PC-9 (cell line): ENCODE measurements around the gene DDX10. TPM values are rescaled to one million over a fixed set of nuclear protein-coding genes. Genes with fewer than 3 reads are reported as not detected.

Source experiments
- BruUV-seq: library from RNA; stranded (reverse); fragments of 400-500 nt; replicated peaks from 2 replicates; lab custom pipeline; 2021; lab: Mats Ljungman, UMichigan
- CTCF ChIA-PET: fragments of 300-600 bp; sonication (Branson Sonifier 250); formaldehyde crosslinking; loops from one replicate; lab custom pipeline; 2022; ENCODE audit warnings: antibody characterized with exemption; lab: Charles Lee
- POLR2A ChIA-PET: fragments of 300-600 bp; sonication (Branson Sonifier 250); formaldehyde crosslinking; loops from one replicate; lab custom pipeline; 2022; ENCODE audit warnings: antibody characterized with exemption; ENCODE audit not compliant: unreplicated experiment; lab: Charles Lee
- DNase-seq, 2 experiments: peaks; one replicate each; pipeline versions ENCODE4 v3.0.0 to v3.0.0-alpha.2; 2015 to 2022; ENCODE audit warnings: mixed read lengths in 1 of 2
- H2AFZ ChIP-seq: fragments of 200-600 bp; sonication (generic); 2 replicates; pipeline ENCODE4 v1.8.1; 2017; ENCODE audit warnings: antibody characterized with exemption
- H3F3A ChIP-seq: fragments of 200-600 bp; sonication (generic); 2 replicates; pipeline ENCODE4 v1.8.1; 2017; ENCODE audit warnings: antibody characterized with exemption, mild to moderate bottlenecking, low read depth; ENCODE audit not compliant: insufficient read depth
- H3K27ac ChIP-seq: fragments of 200-600 bp; sonication (generic); 2 replicates; pipeline ENCODE4 v1.6.1; 2016; ENCODE audit warnings: mixed run types
- H3K27me3 ChIP-seq: fragments of 200-600 bp; sonication (generic); 2 replicates; pipeline ENCODE4 v1.6.1; 2016; ENCODE audit warnings: low read depth, mixed run types; ENCODE audit not compliant: insufficient read depth
- H3K36me3 ChIP-seq: fragments of 200-600 bp; sonication (generic); 2 replicates; pipeline ENCODE4 v1.6.1; 2016; ENCODE audit warnings: low read depth, mixed run types
- H3K4me1 ChIP-seq: fragments of 200-600 bp; sonication (generic); replicated peaks from 2 replicates; pipeline ENCODE4 v1.6.1; 2016; ENCODE audit warnings: mixed run types; ENCODE audit not compliant: insufficient read depth
- H3K4me2 ChIP-seq: fragments of 200-600 bp; sonication (generic); 2 replicates; pipeline ENCODE4 v1.6.1; 2017; ENCODE audit warnings: mixed run types
- H3K4me3 ChIP-seq: fragments of 200-600 bp; sonication (generic); 2 replicates; pipeline ENCODE4 v1.6.1; 2016; ENCODE audit warnings: mixed run types
- H3K79me2 ChIP-seq: fragments of 200-600 bp; sonication (generic); 2 replicates; pipeline ENCODE4 v1.6.1; 2017; ENCODE audit warnings: low read depth, mixed run types
- H3K9me2 ChIP-seq: fragments of 200-600 bp; sonication (generic); 2 replicates; pipeline ENCODE4 v1.8.1; 2017; ENCODE audit warnings: mild to moderate bottlenecking; ENCODE audit not compliant: insufficient read depth
- H3K9me3 ChIP-seq: fragments of 200-600 bp; sonication (generic); 2 replicates; pipeline ENCODE4 v1.8.1; 2016; ENCODE audit warnings: low read depth; ENCODE audit not compliant: insufficient read depth
- H4K20me1 ChIP-seq: fragments of 200-600 bp; sonication (generic); 2 replicates; pipeline ENCODE4 v1.8.1; 2017; ENCODE audit not compliant: insufficient read depth
- EZH2 ChIP-seq: fragments of 200-600 bp; sonication (generic); IDR thresholded peaks from 2 replicates; pipeline ENCODE4 v1.8.0; 2017; ENCODE audit warnings: antibody characterized with exemption, low read depth
- intact Hi-C: fragments of 100-400 bp; cut with micrococcal nuclease; formaldehyde crosslinking; loops from one replicate; pipeline ENCODE4 v1.10.0; 2022; ENCODE audit not compliant: unreplicated experiment
- total RNA-seq: library from RNA; stranded (reverse); gene quantifications from 2 replicates; pipeline ENCODE4 v1.2.3, GENCODE V29; 2021
- TF ChIP-seq, protein P1 (sequence below): fragments of 200-600 bp; sonication (generic); conservative IDR thresholded peaks from 2 replicates; pipeline ENCODE4 v1.6.1; 2017; ENCODE audit warnings: mixed run types, antibody characterized with exemption, mild to moderate bottlenecking, moderate library complexity

DDX10 gene
- total RNA-seq, 1 experiment from 2014 or later, result 26.4 TPM

DNA sequence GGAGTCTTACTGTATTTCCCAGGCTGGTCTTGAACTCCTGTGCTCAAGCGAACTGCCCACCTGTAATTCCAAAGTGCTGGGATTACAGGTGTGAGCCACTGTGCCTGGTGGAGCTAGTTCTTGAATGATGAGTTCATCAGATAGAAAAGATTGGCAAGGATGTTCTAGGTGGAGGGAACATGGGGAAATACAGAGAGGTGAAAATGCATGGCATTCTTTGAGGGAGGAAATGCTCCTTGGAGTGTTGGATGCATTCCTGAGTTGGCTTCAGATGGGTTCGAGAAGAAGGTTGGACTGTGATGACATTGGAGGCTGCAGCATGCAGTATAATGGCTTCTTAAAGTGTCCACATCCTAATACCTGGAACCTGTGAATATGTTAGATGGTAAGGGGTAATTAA is 4.4 kb downstream of the DDX10 start:
- intact Hi-C loops, result no loop called here
- H3K79me2 ChIP-seq, result peaks cover 81% of the 10 kb centered on the region
- H3K9me3 ChIP-seq, result no peaks in the 10 kb centered on the region
- no peak for DNase-seq
- BruUV-seq, result no TSS peak
- peaks cover 19% of the 10 kb centered on the region for H4K20me1 ChIP-seq
- no peak overlapping the region for H3K4me2 ChIP-seq
- H3K27me3 ChIP-seq, result no peaks in the 10 kb centered on the region
- H3F3A ChIP-seq, result no peaks in the 10 kb centered on the region
- peaks cover 9% of the 10 kb centered on the region; the same call in 1 of the 2 replicates for H3K36me3 ChIP-seq
- peaks cover 17% of the 10 kb centered on the region for H3K4me1 ChIP-seq
- H3K27ac ChIP-seq, result no peak overlapping the region
- H3K9me2 ChIP-seq, result no peaks in the 10 kb centered on the region; the same call in 1 of the 2 replicates
- ChIA-PET CTCF (no interaction called here), POLR2A (no interaction called here)
- TF ChIP-seq, protein P1, sequence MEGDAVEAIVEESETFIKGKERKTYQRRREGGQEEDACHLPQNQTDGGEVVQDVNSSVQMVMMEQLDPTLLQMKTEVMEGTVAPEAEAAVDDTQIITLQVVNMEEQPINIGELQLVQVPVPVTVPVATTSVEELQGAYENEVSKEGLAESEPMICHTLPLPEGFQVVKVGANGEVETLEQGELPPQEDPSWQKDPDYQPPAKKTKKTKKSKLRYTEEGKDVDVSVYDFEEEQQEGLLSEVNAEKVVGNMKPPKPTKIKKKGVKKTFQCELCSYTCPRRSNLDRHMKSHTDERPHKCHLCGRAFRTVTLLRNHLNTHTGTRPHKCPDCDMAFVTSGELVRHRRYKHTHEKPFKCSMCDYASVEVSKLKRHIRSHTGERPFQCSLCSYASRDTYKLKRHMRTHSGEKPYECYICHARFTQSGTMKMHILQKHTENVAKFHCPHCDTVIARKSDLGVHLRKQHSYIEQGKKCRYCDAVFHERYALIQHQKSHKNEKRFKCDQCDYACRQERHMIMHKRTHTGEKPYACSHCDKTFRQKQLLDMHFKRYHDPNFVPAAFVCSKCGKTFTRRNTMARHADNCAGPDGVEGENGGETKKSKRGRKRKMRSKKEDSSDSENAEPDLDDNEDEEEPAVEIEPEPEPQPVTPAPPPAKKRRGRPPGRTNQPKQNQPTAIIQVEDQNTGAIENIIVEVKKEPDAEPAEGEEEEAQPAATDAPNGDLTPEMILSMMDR, result no peak
- no peak for TF ChIP-seq EZH2
- no peak overlapping the region for H3K4me3 ChIP-seq
- no peak overlapping the region for H2AFZ ChIP-seq

DNA sequence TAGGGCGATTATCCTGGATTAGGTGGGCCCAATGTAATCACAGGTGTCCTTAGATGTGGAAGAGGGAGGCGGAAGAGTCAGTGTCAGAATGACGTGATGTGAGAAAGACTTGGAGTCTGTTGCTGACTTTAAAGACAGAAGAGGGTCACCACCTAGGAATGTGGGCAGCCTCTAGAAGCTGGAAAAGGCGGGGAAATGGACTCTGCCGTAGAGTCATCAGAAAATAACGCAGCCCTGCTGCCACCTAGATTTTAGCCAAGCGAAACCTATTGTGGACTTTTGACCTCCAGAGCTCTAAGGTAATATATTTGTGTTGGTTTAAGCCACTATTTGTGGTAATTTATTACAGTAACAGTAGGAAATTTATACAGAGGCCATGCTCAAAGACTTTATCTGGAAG is 4.8 kb downstream of the DDX10 start:
- H2AFZ ChIP-seq, result no peak overlapping the region
- peaks cover 19% of the 10 kb centered on the region for H4K20me1 ChIP-seq
- DNase-seq, result no peak
- POLR2A ChIA-PET, result no interaction called here
- H3K36me3 ChIP-seq, result peaks cover 9% of the 10 kb centered on the region; the same call in 1 of the 2 replicates
- no peak overlapping the region for H3K27ac ChIP-seq
- no peaks in the 10 kb centered on the region; the same call in 1 of the 2 replicates for H3K9me2 ChIP-seq
- no peaks in the 10 kb centered on the region for H3K27me3 ChIP-seq
- no peak overlapping the region for H3K4me3 ChIP-seq
- BruUV-seq, result no TSS peak
- no peaks in the 10 kb centered on the region for H3K9me3 ChIP-seq
- no peaks in the 10 kb centered on the region for H3F3A ChIP-seq
- intact Hi-C loops, result no loop called here
- H3K4me2 ChIP-seq, result no peak overlapping the region
- TF ChIP-seq, protein P1, result no peak
- TF ChIP-seq EZH2, result no peak
- peaks cover 81% of the 10 kb centered on the region for H3K79me2 ChIP-seq
- CTCF ChIA-PET, result no interaction called here
- H3K4me1 ChIP-seq, result peaks cover 17% of the 10 kb centered on the region

GRCh38 chr11:108670451-108670850 is 5.6 kb downstream of the DDX10 start:
- TF ChIP-seq, protein P1, result no peak
- no peak for TF ChIP-seq EZH2
- Histone ChIP-seq H3K9me3 (no peaks in the 10 kb centered on the region), H3K36me3 (peaks cover 14% of the 10 kb centered on the region; the same call in 1 of the 2 replicates), H3K4me2 (no peak overlapping the region), H3K9me2 (no peaks in the 10 kb centered on the region; the same call in 1 of the 2 replicates), H3K4me3 (no peak overlapping the region), H3K79me2 (peaks cover 76% of the 10 kb centered on the region), H3F3A (no peaks in the 10 kb centered on the region), H3K27me3 (no peaks in the 10 kb centered on the region), H4K20me1 (peaks cover 19% of the 10 kb centered on the region), H2AFZ (no peak overlapping the region), H3K4me1 (peaks cover 17% of the 10 kb centered on the region), H3K27ac (no peak overlapping the region)
- intact Hi-C loops, result no loop called here
- POLR2A ChIA-PET, result no interaction called here
- BruUV-seq, result no TSS peak
- CTCF ChIA-PET, result no interaction called here
- no peak for DNase-seq
